B cell (primary cell): ENCODE results near the gene XXYLT1. TPM values are rescaled to one million over a fixed set of nuclear protein-coding genes. Genes with fewer than 3 reads are reported as not detected.

Experiments
- ATAC-seq: fragments of 200-7000 bp; cut with Tn5 transposase; one replicate; pipeline ENCODE4 v1.10.0; 2021; ENCODE audit warnings: low read depth, mild to moderate bottlenecking, moderate number of reproducible peaks, moderate library complexity
- CTCF ChIA-PET: fragments of 350-600 bp; sonication (Branson Sonifier 250); formaldehyde crosslinking; loops from one replicate; lab custom pipeline; 2021; ENCODE audit warnings: antibody characterized with exemption, inconsistent platforms; lab: Charles Lee
- POLR2A ChIA-PET: fragments of 350-600 bp; sonication (Branson Sonifier 250); formaldehyde crosslinking; loops from one replicate; lab custom pipeline; 2021; ENCODE audit warnings: antibody characterized with exemption; lab: Charles Lee
- DNase-seq: peaks from one replicate; pipeline ENCODE4 v3.0.0; 2013
- H2AFZ ChIP-seq: 2 replicates; pipeline ENCODE4 v1.6.1; 2012; ENCODE audit warnings: mild to moderate bottlenecking, low read depth, low read length; ENCODE audit not compliant: insufficient read depth, poor library complexity, severe bottlenecking
- H3K27ac ChIP-seq, 2 donors: 1 replicate in 1 of 2; 2 replicates in 1 of 2; pipeline ENCODE4 v1.5.1; 2012 to 2013; ENCODE audit warnings: low read length in 2 of 2, mild to moderate bottlenecking in 2 of 2, moderate library complexity in 1 of 2
- H3K27me3 ChIP-seq, 4 experiments: fragments of 200-600 bp in 1 of 4; sonication (generic) in 1 of 4; replicated peaks in 1 of 4; 1 replicate in 2 of 4; 2 replicates in 2 of 4; pipeline versions ENCODE4 v1.6.1 to v1.7.0; 2013 to 2016; ENCODE audit warnings: low read length in 3 of 4, mild to moderate bottlenecking in 2 of 4, mixed read lengths in 1 of 4, moderate library complexity in 1 of 4; ENCODE audit not compliant: insufficient read depth in 4 of 4, control insufficient read depth in 3 of 4; ENCODE audit errors: control extremely low read depth in 1 of 4
- H3K36me3 ChIP-seq, 2 experiments: replicated peaks in 1 of 2; 1 replicate in 1 of 2; 2 replicates in 1 of 2; pipeline versions ENCODE4 v1.6.1 to v1.7.1; 2013; ENCODE audit warnings: low read length in 1 of 2; ENCODE audit not compliant: insufficient read depth in 2 of 2, control insufficient read depth in 1 of 2; ENCODE audit errors: control extremely low read depth in 1 of 2, extremely low read depth in 1 of 2
- H3K4me1 ChIP-seq, 2 donors: fragments of 200-600 bp in 1 of 2; sonication (generic) in 1 of 2; 1 replicate in 1 of 2; 2 replicates in 1 of 2; pipeline versions ENCODE4 v1.5.1 to v1.6.1; 2013 to 2017; ENCODE audit warnings: low read length in 2 of 2; ENCODE audit not compliant: control insufficient read depth in 2 of 2, insufficient read depth in 2 of 2
- H3K4me2 ChIP-seq: replicated peaks from 2 replicates; pipeline ENCODE3; 2012; ENCODE audit warnings: mild to moderate bottlenecking, low read depth, low read length; ENCODE audit not compliant: poor library complexity, severe bottlenecking
- H3K4me3 ChIP-seq, 5 experiments: fragments of 200-600 bp in 1 of 5; sonication (generic) in 1 of 5; 1 replicate in 3 of 5; 2 replicates in 2 of 5; pipeline versions ENCODE4 v1.5.1 to v1.7.0; 2011 to 2016; ENCODE audit warnings: low read length in 4 of 5, mild to moderate bottlenecking in 4 of 5, low read depth in 2 of 5, control low read depth in 1 of 5, moderate library complexity in 1 of 5; ENCODE audit not compliant: insufficient read depth in 1 of 5; ENCODE audit errors: control extremely low read depth in 1 of 5, extremely low read depth in 1 of 5
- H3K79me2 ChIP-seq: fragments of 200-600 bp; sonication (generic); one replicate; pipeline ENCODE4 v1.6.0; 2016; ENCODE audit warnings: low read length; ENCODE audit not compliant: control insufficient read depth, insufficient read depth
- H3K9ac ChIP-seq: fragments of 200-600 bp; sonication (generic); 2 replicates; pipeline ENCODE4 v1.6.1; 2017; ENCODE audit warnings: mild to moderate bottlenecking, low read length, moderate library complexity
- H3K9me3 ChIP-seq, 3 donors: one replicate each; pipeline versions ENCODE4 v1.6.1 to v1.7.1; 2013; ENCODE audit warnings: low read length in 2 of 3; ENCODE audit not compliant: control insufficient read depth in 2 of 3, insufficient read depth in 1 of 3; ENCODE audit errors: control extremely low read depth in 1 of 3
- H4K20me1 ChIP-seq: 2 replicates; pipeline ENCODE4 v1.6.0; 2012; ENCODE audit warnings: mild to moderate bottlenecking, low read length; ENCODE audit not compliant: insufficient read depth, control insufficient read depth, poor library complexity, severe bottlenecking
- H3K27ac Mint-ChIP-seq: one replicate; pipeline ENCODE4 v1.8.0; 2021; ENCODE audit warnings: mixed read lengths
- H3K27me3 Mint-ChIP-seq: one replicate; pipeline ENCODE4 v1.8.0; 2021; ENCODE audit warnings: mixed read lengths
- H3K4me1 Mint-ChIP-seq: one replicate; pipeline ENCODE4 v1.8.0; 2021; ENCODE audit warnings: mixed read lengths
- H3K4me3 Mint-ChIP-seq: one replicate; pipeline ENCODE4 v1.8.0; 2021; ENCODE audit warnings: mixed read lengths
- H3K9me3 Mint-ChIP-seq: one replicate; pipeline ENCODE4 v1.8.0; 2022; ENCODE audit warnings: mixed read lengths; ENCODE audit not compliant: insufficient read depth
- EZH2 ChIP-seq: IDR thresholded peaks from 2 replicates; pipeline ENCODE4 v1.6.1; 2012; ENCODE audit warnings: borderline replicate concordance, low read depth, mild to moderate bottlenecking, moderate library complexity, low read length; ENCODE audit not compliant: insufficient read depth, poor library complexity, severe bottlenecking
- WGBS: methylation state at CpG from one replicate; pipeline ENCODE4 v1.1.5; 2013; ENCODE audit warnings: missing lambda C conversion rate; ENCODE audit not compliant: insufficient coverage; 5-methylcytosine and 5-hydroxymethylcytosine counted together
- intact Hi-C: fragments of 100-400 bp; cut with micrococcal nuclease; formaldehyde crosslinking; loops from one replicate; pipeline ENCODE4 v1.10.0; 2022
- polyA plus RNA-seq: library from polyadenylated mRNA; depleted of rRNA; stranded (reverse); fragments of >200 nt; gene quantifications from 2 replicates; pipeline ENCODE4 v1.2.3, GENCODE V29; 2012
- total RNA-seq, 2 donors: library from RNA; stranded (reverse); fragments of 120-200 nt in 1 of 2; gene quantifications; 1 replicate in 1 of 2; 2 replicates in 1 of 2; pipeline versions ENCODE4 v1.2.3 to v1.2.4, GENCODE V29; 2013 to 2022
- TF ChIP-seq, protein P1 (sequence below): fragments of 200-600 bp; IDR thresholded peaks from one replicate; pipeline ENCODE4 v1.8.0; 2022; ENCODE audit warnings: antibody characterized with exemption, mild to moderate bottlenecking

Gene XXYLT1
- total and polyA plus RNA-seq, 2 donors (not counting 1 experiment from before 2014, with no cell fraction given), result 2.6 to 11.2 TPM

DNA sequence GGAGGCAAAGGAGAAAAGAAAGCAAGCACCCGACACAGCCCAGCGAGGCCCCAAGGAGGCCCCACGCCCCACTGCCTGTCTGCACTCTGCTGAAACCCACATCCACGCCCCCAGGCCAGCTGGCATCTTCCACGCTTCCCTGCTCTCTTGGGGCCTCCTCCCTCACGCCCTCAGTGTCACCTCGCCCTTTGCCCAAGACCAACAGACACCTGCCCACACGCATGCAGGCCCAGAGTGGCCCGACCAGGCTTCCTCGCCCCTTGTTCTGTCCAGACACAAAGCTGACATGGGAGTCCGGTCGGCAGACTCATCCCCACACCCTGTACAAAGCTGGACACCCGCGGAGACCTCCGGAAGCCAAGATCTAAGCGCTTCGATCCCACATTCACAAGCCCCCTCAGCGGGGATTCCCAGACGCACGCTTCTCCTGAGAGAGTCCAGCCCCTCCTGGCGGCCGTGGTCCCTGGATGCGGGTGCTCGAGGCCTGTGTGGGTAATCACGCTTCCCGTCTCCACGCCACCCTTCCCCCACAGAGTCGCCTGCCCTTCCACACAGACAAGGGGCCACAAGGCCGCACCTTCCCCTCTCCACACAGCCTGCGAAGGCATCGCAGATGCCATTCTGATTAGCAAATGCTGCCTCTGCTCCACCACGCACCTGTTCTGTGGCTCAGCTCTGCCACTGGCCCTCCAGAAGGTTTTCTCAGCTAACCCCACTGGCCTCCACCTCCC, 176.6 kb downstream of the XXYLT1 start:
- Histone ChIP-seq H3K9ac (peak overlapping the region; percentile 67), H3K4me3 (peak overlapping the region in 4 of 5 experiments; percentile 36 to 63 (median 52)), H3K4me2 (peak overlapping the region; percentile 94), H3K9me3 (peaks cover 0 to 4% (median 0%) of the 10 kb centered on the region in 3 donors), H3K27ac (peak overlapping the region; percentile 89 to 95), H3K27me3 (no peaks in the 10 kb centered on the region), H2AFZ (peak overlapping the region; percentile 60), H3K4me1 (peaks cover 44 to 49% of the 10 kb centered on the region in 2 donors), H3K36me3 (no peaks in the 10 kb centered on the region), H3K79me2 (no peaks in the 10 kb centered on the region), H4K20me1 (no peaks in the 10 kb centered on the region)
- ATAC-seq, result peak; percentile 85
- no peaks in the 10 kb centered on the region for H3K9me3 Mint-ChIP-seq
- intact Hi-C loops, result loop anchor here (2.0 kb wide), 1 partner anchor 54 kb away; no protein-coding TSS in a partner anchor
- 50% methylated on average over 32 of the region's 32 CpGs for WGBS
- TF ChIP-seq, protein P1, sequence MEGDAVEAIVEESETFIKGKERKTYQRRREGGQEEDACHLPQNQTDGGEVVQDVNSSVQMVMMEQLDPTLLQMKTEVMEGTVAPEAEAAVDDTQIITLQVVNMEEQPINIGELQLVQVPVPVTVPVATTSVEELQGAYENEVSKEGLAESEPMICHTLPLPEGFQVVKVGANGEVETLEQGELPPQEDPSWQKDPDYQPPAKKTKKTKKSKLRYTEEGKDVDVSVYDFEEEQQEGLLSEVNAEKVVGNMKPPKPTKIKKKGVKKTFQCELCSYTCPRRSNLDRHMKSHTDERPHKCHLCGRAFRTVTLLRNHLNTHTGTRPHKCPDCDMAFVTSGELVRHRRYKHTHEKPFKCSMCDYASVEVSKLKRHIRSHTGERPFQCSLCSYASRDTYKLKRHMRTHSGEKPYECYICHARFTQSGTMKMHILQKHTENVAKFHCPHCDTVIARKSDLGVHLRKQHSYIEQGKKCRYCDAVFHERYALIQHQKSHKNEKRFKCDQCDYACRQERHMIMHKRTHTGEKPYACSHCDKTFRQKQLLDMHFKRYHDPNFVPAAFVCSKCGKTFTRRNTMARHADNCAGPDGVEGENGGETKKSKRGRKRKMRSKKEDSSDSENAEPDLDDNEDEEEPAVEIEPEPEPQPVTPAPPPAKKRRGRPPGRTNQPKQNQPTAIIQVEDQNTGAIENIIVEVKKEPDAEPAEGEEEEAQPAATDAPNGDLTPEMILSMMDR, result no peak
- no peak for TF ChIP-seq EZH2
- ChIA-PET CTCF (interaction anchor here (0.7 to 7.7 kb wide), 9 partner anchors 12 to 423 kb away, joined by 3 to 38 read pairs (median 5); partner anchors contain the start of genes FAM43A and LSG1), POLR2A (interaction anchor here (0.6 to 2.5 kb wide), 5 partner anchors 36 to 422 kb away, joined by 3 to 15 read pairs (median 4); partner anchors contain the start of genes FAM43A and LSG1)
- peak overlapping the region; percentile 81 for H3K4me3 Mint-ChIP-seq
- peak; percentile 87 for DNase-seq
- H3K27me3 Mint-ChIP-seq, result no peaks in the 10 kb centered on the region
- H3K4me1 Mint-ChIP-seq, result peaks cover 54% of the 10 kb centered on the region
- H3K27ac Mint-ChIP-seq, result peak overlapping the region; percentile 93

DNA sequence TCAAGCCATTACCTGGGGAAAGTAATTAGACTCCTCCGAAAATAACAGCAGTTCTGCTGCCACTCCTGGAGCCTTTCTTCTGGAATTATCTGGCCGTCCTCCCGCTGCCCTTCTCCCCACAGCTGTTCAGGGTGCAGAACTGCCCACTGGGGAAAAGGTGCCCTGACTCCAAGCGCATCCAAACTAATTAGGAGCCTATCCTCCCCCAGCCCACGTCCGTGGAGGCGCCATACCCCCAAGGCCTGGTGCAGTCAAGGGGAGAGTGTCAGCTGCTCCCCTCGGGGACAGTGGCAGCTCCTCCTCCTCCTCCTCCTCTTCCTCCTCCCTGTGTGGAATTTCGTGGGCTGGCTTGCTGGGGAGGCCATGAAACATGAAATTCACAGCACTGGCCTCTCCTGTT, 177.2 kb downstream of the XXYLT1 start:
- Histone ChIP-seq H3K9ac (peak overlapping the region; percentile 67), H3K27me3 (no peaks in the 10 kb centered on the region), H4K20me1 (no peaks in the 10 kb centered on the region), H3K4me3 (peak overlapping the region in 4 of 5 experiments; percentile 36 to 63 (median 52)), H3K9me3 (peaks cover 0 to 4% (median 0%) of the 10 kb centered on the region in 3 donors), H2AFZ (peak overlapping the region; percentile 60), H3K4me2 (peak overlapping the region; percentile 94), H3K27ac (peak overlapping the region; percentile 89 to 95), H3K4me1 (peaks cover 44 to 47% of the 10 kb centered on the region in 2 donors), H3K79me2 (no peaks in the 10 kb centered on the region), H3K36me3 (no peaks in the 10 kb centered on the region)
- TF ChIP-seq, protein P1, result no peak
- TF ChIP-seq EZH2, result no peak
- Mint-ChIP-seq H3K27ac (peak overlapping the region; percentile 93), H3K27me3 (no peaks in the 10 kb centered on the region), H3K4me3 (peak overlapping the region; percentile 81), H3K9me3 (no peaks in the 10 kb centered on the region), H3K4me1 (peaks cover 48% of the 10 kb centered on the region)
- ChIA-PET CTCF (interaction anchor here (0.7 to 7.7 kb wide), 6 partner anchors 13 to 422 kb away, joined by 3 to 38 read pairs (median 10); partner anchors contain the start of genes FAM43A and LSG1), POLR2A (interaction anchor here (1.2 to 2.5 kb wide), 4 partner anchors 36 to 408 kb away, joined by 3 to 15 read pairs (median 6); partner anchors contain the start of gene FAM43A)
- WGBS, result 47% methylated on average over 6 of the region's 9 CpGs
- ATAC-seq (peak; percentile 21), DNase-seq (no peak)
- intact Hi-C loops, result loop anchor here (2.0 kb wide), 1 partner anchor 55 kb away; no protein-coding TSS in a partner anchor
